ENCODE results near the gene JAZF1.

- TF ChIP-seq POLR2A (IDR thresholded peaks at IDR 0.05) = no peak
- TF ChIP-seq CTCF (IDR thresholded peaks at IDR 0.05) = no peak
- no peak for TF ChIP-seq EP300 (IDR thresholded peaks at IDR 0.05)
Measured at GRCh38 chr7:27822245-27822644, 358.4 kb downstream of the JAZF1 start.

Data from gastroesophageal sphincter (tissue), 3 donors.